ENCODE results near the gene ACTR3C. TPM values are rescaled to one million over a fixed set of nuclear protein-coding genes. Genes with fewer than 3 reads are reported as not detected.
A peak's percentile ranks its signal among the peaks of the same experiment; 100 is the strongest.
"Not testable (repeated sequence)": the region's sequence is repeated elsewhere in the genome, so short reads cannot be mapped to it uniquely, and the experiment has no call there.

The ACTR3C gene
- polyA plus RNA-seq, 1 donor, result 1.3 TPM

GRCh38 chr7:150335108-150335773, 11.9 kb upstream of the ACTR3C start:
- DNase-seq, result no peak

GRCh38 chr7:150334108-150334507, 10.8 kb upstream of the ACTR3C start:
- no peak for DNase-seq

GRCh38 chr7:150333659-150334058, 10.3 kb upstream of the ACTR3C start:
- no peak for DNase-seq

- DNase-seq, result no peak
These were observed 9.7 kb upstream of the ACTR3C start for GRCh38 chr7:150332852-150333635.

- DNase-seq, result no peak
These were observed 7.0 kb upstream of the ACTR3C start for GRCh38 chr7:150330211-150330885.

GRCh38 chr7:150329331-150330120, 6.2 kb upstream of the ACTR3C start:
- DNase-seq, result peak; percentile 28

GRCh38 chr7:150327308-150327707, 4.0 kb upstream of the ACTR3C start:
- DNase-seq, result no peak

- no peak for DNase-seq
These were observed 3.4 kb upstream of the ACTR3C start for GRCh38 chr7:150326657-150327268.

GRCh38 chr7:150325901-150326300, 2.6 kb upstream of the ACTR3C start:
- DNase-seq, result no peak

- DNase-seq, result no peak
These were observed 1.8 kb upstream of the ACTR3C start for GRCh38 chr7:150325110-150325611.

- no peak for DNase-seq
These were observed 1.1 kb upstream of the ACTR3C start for GRCh38 chr7:150324373-150324961.

GRCh38 chr7:150323682-150324372, 482 bp upstream of the ACTR3C start:
- no peak for DNase-seq

GRCh38 chr7:150322114-150322832, 1.1 kb downstream of the ACTR3C start:
- no peak for DNase-seq

- no peak for DNase-seq
These were observed 1.6 kb downstream of the ACTR3C start for GRCh38 chr7:150321788-150322113.

- DNase-seq, result no peak
These were observed 5.4 kb downstream of the ACTR3C start for GRCh38 chr7:150317748-150318444.

GRCh38 chr7:150316987-150317386, 6.4 kb downstream of the ACTR3C start:
- not testable (repeated sequence) for DNase-seq

GRCh38 chr7:150314639-150315239, 8.6 kb downstream of the ACTR3C start:
- no peak for DNase-seq

- DNase-seq, result no peak
These were observed 9.5 kb downstream of the ACTR3C start for GRCh38 chr7:150313870-150314269.

- DNase-seq, result no peak
These were observed 10.0 kb downstream of the ACTR3C start for GRCh38 chr7:150313367-150313809.

Data from hindlimb muscle (tissue), 1 donor.